Heart left ventricle (tissue), 13 donors: ENCODE results near the gene IGIP.

Experiments
- CTCF ChIP-seq, 12 donors: fragments of 200-600 bp; sonication (generic) in 4 of 12; IDR thresholded peaks; one replicate each; pipeline versions ENCODE4 v1.5.0 to v1.8.0; 2018 to 2022; ENCODE audit warnings: antibody characterized with exemption in 12 of 12, mild to moderate bottlenecking in 5 of 12
- POLR2A ChIP-seq, 2 donors: fragments of 450-650 bp; IDR thresholded peaks; one replicate each; pipeline ENCODE4 v1.6.1; 2017; ENCODE audit warnings: antibody characterized with exemption in 2 of 2, mild to moderate bottlenecking in 2 of 2, moderate library complexity in 2 of 2
- donor health status: ischemic (EF 13 %, LVEDD 7.1; RV severe dilation, severe dysfunction).
- donor health status: DM: no; HTN: yes; CAD: no.
- donor health status: DM: no; HTN: no; CAD: no.
- donor health status: ischemic (EF 25% LVEDD 6.9; RV normal size, moderate dysfunction).
- donor health status: ischemic (EF 25% LVEDD 5.7; RV mildly dilated, moderate dysfunction).
- donor health status: ischemic (EF 35%, LVEDD 5.7; RV mildly dilated, moderate dysfunction).
- donor health status: nonischemic (EF 11% LVEDD 7.7; RV severe dilation, severe dysfunction).
- donor health status: DM: yes; HTN: yes; CAD: no.
- donor health status: PGD.
- donor health status: ischemic (EF 29% LVEDD 5.4; RV normal size, mild dysfunction).
- donor health status: nonischemic (EF 23%, LVEDD 6.1; RV moderate dilation, normal function).

GRCh38 chr5:140128376-140128775, 2.6 kb downstream of the IGIP start:
- TF ChIP-seq CTCF (IDR thresholded peaks at IDR 0.05) (no peak), POLR2A (IDR thresholded peaks at IDR 0.05) (no peak)
